Loucy (cell line): ENCODE results near the gene UNC79.

Source experiments
- H2AFZ ChIP-seq: fragments of 200-600 bp; sonication (generic); 2 replicates; pipeline ENCODE4 v1.6.0; 2016; ENCODE audit warnings: antibody characterized with exemption, mild to moderate bottlenecking, low read length, moderate library complexity
- H3F3A ChIP-seq: fragments of 200-600 bp; 2 replicates; pipeline ENCODE4 v1.6.0; 2016; ENCODE audit warnings: antibody characterized with exemption, low read depth, mild to moderate bottlenecking
- H3K27me3 ChIP-seq: fragments of 200-600 bp; sonication (generic); 2 replicates; pipeline ENCODE4 v1.6.1; 2014; ENCODE audit warnings: low read length, mild to moderate bottlenecking; ENCODE audit not compliant: insufficient read depth, poor library complexity, severe bottlenecking
- H3K36me3 ChIP-seq: fragments of 200-600 bp; sonication (generic); 2 replicates; pipeline ENCODE4 v1.6.1; 2016; ENCODE audit warnings: low read length; ENCODE audit not compliant: insufficient read depth
- H3K4me1 ChIP-seq: fragments of 200-600 bp; sonication (generic); 2 replicates; pipeline ENCODE4 v1.5.1; 2014; ENCODE audit warnings: low read length, mild to moderate bottlenecking; ENCODE audit not compliant: insufficient read depth, poor library complexity, severe bottlenecking
- H3K4me2 ChIP-seq: fragments of 200-600 bp; sonication (generic); 2 replicates; pipeline ENCODE4 v1.6.0; 2014; ENCODE audit warnings: antibody characterized with exemption, low read length, low read depth, mild to moderate bottlenecking; ENCODE audit not compliant: poor library complexity, severe bottlenecking
- H3K4me3 ChIP-seq: fragments of 200-600 bp; sonication (generic); 2 replicates; pipeline ENCODE4 v1.5.1; 2014; ENCODE audit warnings: low read length, mild to moderate bottlenecking, mixed read lengths; ENCODE audit not compliant: poor library complexity, severe bottlenecking
- H3K79me2 ChIP-seq: fragments of 200-600 bp; sonication (generic); 2 replicates; pipeline ENCODE4 v1.6.1; 2014; ENCODE audit warnings: low read length; ENCODE audit not compliant: insufficient read depth
- H3K9ac ChIP-seq: fragments of 200-600 bp; sonication (generic); 2 replicates; pipeline ENCODE4 v1.6.0; 2014; ENCODE audit warnings: mild to moderate bottlenecking, low read depth, low read length, moderate library complexity; ENCODE audit not compliant: poor library complexity, severe bottlenecking
- H3K9me2 ChIP-seq: fragments of 200-600 bp; sonication (generic); replicated peaks from 2 replicates; pipeline ENCODE4 v1.6.1; 2016; ENCODE audit warnings: low read depth, low read length, mixed read lengths
- H3K9me3 ChIP-seq: fragments of 200-600 bp; sonication (generic); 2 replicates; pipeline ENCODE4 v1.6.1; 2014; ENCODE audit warnings: mild to moderate bottlenecking, antibody characterized with exemption, low read length, low read depth; ENCODE audit not compliant: insufficient read depth
- H4K20me1 ChIP-seq: fragments of 200-600 bp; sonication (generic); 2 replicates; pipeline ENCODE4 v1.6.0; 2014; ENCODE audit warnings: antibody characterized with exemption, low read length, mild to moderate bottlenecking; ENCODE audit not compliant: insufficient read depth, poor library complexity, severe bottlenecking
- CTCF ChIP-seq: fragments of 200-600 bp; sonication (generic); conservative IDR thresholded peaks from 2 replicates; pipeline ENCODE4 v1.5.1; 2014; ENCODE audit warnings: mild to moderate bottlenecking, antibody characterized with exemption, low read length
- EZH2phosphoT487 ChIP-seq: fragments of 200-600 bp; IDR thresholded peaks from 2 replicates; pipeline ENCODE4 v1.6.1; 2018; ENCODE audit warnings: antibody characterized with exemption, mild to moderate bottlenecking, moderate library complexity, borderline replicate concordance

The UNC79 gene

GRCh38 chr14:93700928-93701327 is 270.2 kb downstream of the UNC79 start:
- Histone ChIP-seq H3K4me1 (no peaks in the 10 kb centered on the region), H3K9me3 (no peaks in the 10 kb centered on the region), H3K79me2 (no peaks in the 10 kb centered on the region), H3K4me3 (no peak overlapping the region), H3F3A (no peaks in the 10 kb centered on the region), H3K9me2 (no peaks in the 10 kb centered on the region), H3K36me3 (no peaks in the 10 kb centered on the region), H4K20me1 (no peaks in the 10 kb centered on the region), H2AFZ (no peak overlapping the region), H3K27me3 (no peaks in the 10 kb centered on the region), H3K9ac (no peak overlapping the region), H3K4me2 (no peak overlapping the region)
- TF ChIP-seq CTCF: no peak
- no peak for TF ChIP-seq EZH2phosphoT487

GRCh38 chr14:93701562-93701961 is 270.8 kb downstream of the UNC79 start:
- Histone ChIP-seq H3K9me3 (no peaks in the 10 kb centered on the region), H3K27me3 (no peaks in the 10 kb centered on the region), H3K4me1 (no peaks in the 10 kb centered on the region), H3K9me2 (no peaks in the 10 kb centered on the region), H3K36me3 (no peaks in the 10 kb centered on the region), H4K20me1 (no peaks in the 10 kb centered on the region), H3K4me3 (no peak overlapping the region), H3K4me2 (no peak overlapping the region), H3K9ac (no peak overlapping the region), H3K79me2 (no peaks in the 10 kb centered on the region), H2AFZ (no peak overlapping the region), H3F3A (no peaks in the 10 kb centered on the region)
- TF ChIP-seq CTCF (no peak), EZH2phosphoT487 (no peak)

DNA sequence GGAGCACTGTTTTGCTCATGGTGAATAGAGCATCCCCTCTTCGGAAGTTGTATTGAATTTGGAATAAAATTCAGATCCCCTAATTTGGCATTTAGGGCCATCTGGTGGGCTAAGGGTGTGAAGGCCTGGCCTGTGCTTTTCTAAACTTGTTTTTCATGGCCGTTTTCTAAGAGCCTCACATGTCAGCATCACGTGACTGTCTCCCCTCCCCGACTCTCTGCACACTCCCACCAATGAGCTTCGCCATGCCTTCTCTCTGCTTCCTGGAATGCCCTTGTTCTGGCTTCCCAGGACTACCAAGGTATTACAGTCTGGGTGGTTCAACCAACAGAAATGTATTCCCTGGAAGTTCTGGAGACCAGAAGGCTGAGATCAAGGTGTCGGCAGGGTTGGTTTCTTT is 272.2 kb downstream of the UNC79 start:
- Histone ChIP-seq H3K9ac (no peak overlapping the region), H3K4me1 (no peaks in the 10 kb centered on the region), H3K4me3 (no peak overlapping the region), H3K27me3 (no peaks in the 10 kb centered on the region), H3F3A (no peaks in the 10 kb centered on the region), H3K9me3 (no peaks in the 10 kb centered on the region), H3K9me2 (no peaks in the 10 kb centered on the region), H3K79me2 (no peaks in the 10 kb centered on the region), H3K36me3 (no peaks in the 10 kb centered on the region), H4K20me1 (no peaks in the 10 kb centered on the region), H3K4me2 (no peak overlapping the region), H2AFZ (no peak overlapping the region)
- no peak for TF ChIP-seq CTCF
- TF ChIP-seq EZH2phosphoT487: no peak
